Measurements from ENCODE around the gene NLRP6. TPM values are rescaled to one million over a fixed set of nuclear protein-coding genes. Genes with fewer than 3 reads are reported as not detected.
"Not testable (repeated sequence)": the region's sequence is repeated elsewhere in the genome, so short reads cannot be mapped to it uniquely, and the experiment has no call there.

The NLRP6 gene
- total and polyA plus RNA-seq, 2 donors (not counting 1 experiment from before 2014, with no cell fraction given): 1.4 to 2.7 TPM

DNA sequence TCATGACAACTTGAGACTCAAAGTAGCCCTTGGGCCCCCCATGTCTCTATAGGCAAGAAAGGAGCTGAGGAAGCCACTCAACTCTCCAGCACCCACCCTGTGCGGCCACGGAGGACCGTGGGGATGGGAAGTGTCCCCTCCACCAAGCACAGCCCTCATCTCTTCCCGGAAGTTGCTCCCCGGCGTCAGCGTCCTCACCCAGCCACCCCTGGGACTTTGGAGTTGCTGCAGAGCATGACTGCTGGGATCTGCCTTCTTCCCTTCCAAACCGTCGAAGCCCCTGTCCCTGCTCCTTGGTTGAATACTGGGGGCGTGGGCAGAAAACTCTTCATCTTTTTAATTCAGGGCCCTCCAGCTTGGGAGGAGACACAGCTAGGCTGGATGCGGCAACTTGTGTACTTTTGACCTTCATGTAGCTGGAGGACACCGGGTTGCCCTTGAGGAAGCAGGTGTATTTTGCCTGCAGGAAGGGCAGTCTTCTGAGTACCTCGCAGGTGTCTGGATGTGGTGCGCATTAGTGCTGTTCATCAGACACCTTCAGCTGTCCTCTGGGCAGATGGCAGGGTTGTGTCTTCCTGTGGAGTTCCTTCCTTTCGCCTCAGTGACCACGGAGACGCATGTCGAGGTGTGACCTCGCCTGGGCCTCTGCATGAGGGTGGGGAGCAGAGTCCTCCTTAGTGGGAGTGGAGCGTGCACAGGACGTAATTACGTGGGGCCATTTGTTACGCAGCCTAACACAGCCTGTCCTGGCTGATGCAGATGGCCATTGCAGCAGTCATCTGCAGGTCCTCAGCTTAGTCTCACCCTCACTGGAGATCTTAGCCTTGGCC lies 54.7 kb downstream of the NLRP6 start:
- ChIA-PET CTCF (interaction anchor here (0.6 to 1.1 kb wide), 2 partner anchors 20 to 81 kb away, joined by 3 read pairs; no protein-coding TSS in a partner anchor), POLR2A (no interaction called here)
- Histone ChIP-seq H2AFZ (ENCODE audit: insufficient read depth, low read depth, low read length, poor library complexity, severe bottlenecking) (no peak overlapping the region), H3K27ac (ENCODE audit: low read length in 2 of 2) (no peak overlapping the region), H3K27me3 (replicated peaks in 1 of 4; ENCODE audit: control extremely low read depth in 1 of 4, control insufficient read depth in 3 of 4, insufficient read depth in 4 of 4, low read length in 3 of 4) (no peaks in the 10 kb centered on the region), H3K79me2 (ENCODE audit: control insufficient read depth, insufficient read depth, low read length) (no peaks in the 10 kb centered on the region), H3K4me1 (ENCODE audit: control insufficient read depth in 2 of 2, insufficient read depth in 2 of 2, low read length in 2 of 2) (peaks cover 13 to 34% of the 10 kb centered on the region in 2 donors), H4K20me1 (ENCODE audit: control insufficient read depth, insufficient read depth, low read length, poor library complexity, severe bottlenecking) (no peaks in the 10 kb centered on the region), H3K4me2 (replicated peaks; ENCODE audit: low read depth, low read length, poor library complexity, severe bottlenecking) (no peak overlapping the region), H3K4me3 (ENCODE audit: control extremely low read depth in 1 of 5, extremely low read depth in 1 of 5, insufficient read depth in 1 of 5, low read depth in 2 of 5, low read length in 4 of 5) (no peak overlapping the region), H3K9ac (ENCODE audit: low read length) (no peak overlapping the region), H3K36me3 (replicated peaks in 1 of 2; ENCODE audit: control extremely low read depth in 1 of 2, control insufficient read depth in 1 of 2, extremely low read depth in 1 of 2, insufficient read depth in 2 of 2, low read length in 1 of 2) (no peaks in the 10 kb centered on the region), H3K9me3 (ENCODE audit: control extremely low read depth in 1 of 3, control insufficient read depth in 2 of 3, insufficient read depth in 1 of 3, low read length in 2 of 3) (peaks cover 0 to 13% (median 0%) of the 10 kb centered on the region in 3 donors)
- Mint-ChIP-seq H3K27ac (no peak overlapping the region), H3K4me1 (peaks cover 35% of the 10 kb centered on the region), H3K27me3 (no peaks in the 10 kb centered on the region), H3K4me3 (no peak overlapping the region), H3K9me3 (ENCODE audit: insufficient read depth) (no peaks in the 10 kb centered on the region)
- 84% methylated on average over 21 of the region's 23 CpGs for WGBS (ENCODE audit: insufficient coverage)
- ATAC-seq (ENCODE audit: low read depth) (no peak), DNase-seq (no peak)
- TF ChIP-seq EZH2 (IDR thresholded peaks at IDR 0.05; ENCODE audit: borderline replicate concordance, insufficient read depth, low read depth, low read length, poor library complexity, severe bottlenecking): no peak
- TF ChIP-seq, protein P1, sequence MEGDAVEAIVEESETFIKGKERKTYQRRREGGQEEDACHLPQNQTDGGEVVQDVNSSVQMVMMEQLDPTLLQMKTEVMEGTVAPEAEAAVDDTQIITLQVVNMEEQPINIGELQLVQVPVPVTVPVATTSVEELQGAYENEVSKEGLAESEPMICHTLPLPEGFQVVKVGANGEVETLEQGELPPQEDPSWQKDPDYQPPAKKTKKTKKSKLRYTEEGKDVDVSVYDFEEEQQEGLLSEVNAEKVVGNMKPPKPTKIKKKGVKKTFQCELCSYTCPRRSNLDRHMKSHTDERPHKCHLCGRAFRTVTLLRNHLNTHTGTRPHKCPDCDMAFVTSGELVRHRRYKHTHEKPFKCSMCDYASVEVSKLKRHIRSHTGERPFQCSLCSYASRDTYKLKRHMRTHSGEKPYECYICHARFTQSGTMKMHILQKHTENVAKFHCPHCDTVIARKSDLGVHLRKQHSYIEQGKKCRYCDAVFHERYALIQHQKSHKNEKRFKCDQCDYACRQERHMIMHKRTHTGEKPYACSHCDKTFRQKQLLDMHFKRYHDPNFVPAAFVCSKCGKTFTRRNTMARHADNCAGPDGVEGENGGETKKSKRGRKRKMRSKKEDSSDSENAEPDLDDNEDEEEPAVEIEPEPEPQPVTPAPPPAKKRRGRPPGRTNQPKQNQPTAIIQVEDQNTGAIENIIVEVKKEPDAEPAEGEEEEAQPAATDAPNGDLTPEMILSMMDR (IDR thresholded peaks at IDR 0.05): no peak
- intact Hi-C loops (cut with micrococcal nuclease): no loop called here

DNA sequence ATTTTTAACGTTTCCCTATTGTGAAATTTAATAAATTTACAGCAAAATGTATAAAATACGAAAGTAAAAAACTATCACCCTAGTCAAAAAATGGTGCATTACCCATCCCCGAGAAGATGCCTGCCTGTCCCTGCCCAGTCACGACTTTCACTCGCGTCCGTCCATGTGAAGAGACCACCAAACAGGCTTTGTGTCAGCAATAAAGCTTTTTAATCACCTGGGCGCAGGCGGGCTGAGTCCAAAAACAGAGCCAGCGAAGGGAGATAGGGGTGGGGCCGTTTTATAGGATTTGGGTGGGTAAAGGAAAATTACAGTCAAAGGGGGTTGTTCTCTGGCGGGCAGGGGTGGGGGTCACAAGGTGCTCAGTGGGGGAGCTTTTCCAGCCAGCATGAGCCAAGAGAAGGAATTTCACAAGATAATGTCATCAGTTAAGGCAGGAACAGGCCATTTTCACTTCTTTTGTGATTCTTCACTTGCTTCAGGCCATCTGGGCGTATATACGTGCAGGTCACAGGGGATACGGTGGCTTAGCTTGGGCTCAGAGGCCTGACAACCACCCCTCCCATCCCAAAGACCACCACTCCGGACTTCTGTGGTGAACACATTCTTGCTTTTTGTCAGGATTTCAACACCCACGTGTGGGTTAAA lies 55.5 kb downstream of the NLRP6 start:
- intact Hi-C loops (cut with micrococcal nuclease); H3K27me3 Mint-ChIP-seq; H3K27ac ChIP-seq (ENCODE audit: low read length in 2 of 2); H3K4me3 Mint-ChIP-seq; POLR2A ChIA-PET; H3K4me2 ChIP-seq (replicated peaks; ENCODE audit: low read depth, low read length, poor library complexity, severe bottlenecking); DNase-seq; H3K36me3 ChIP-seq (replicated peaks in 1 of 2; ENCODE audit: control extremely low read depth in 1 of 2, control insufficient read depth in 1 of 2, extremely low read depth in 1 of 2, insufficient read depth in 2 of 2, low read length in 1 of 2); H3K4me3 ChIP-seq (ENCODE audit: control extremely low read depth in 1 of 5, extremely low read depth in 1 of 5, insufficient read depth in 1 of 5, low read depth in 2 of 5, low read length in 4 of 5); H3K9me3 Mint-ChIP-seq (ENCODE audit: insufficient read depth); H2AFZ ChIP-seq (ENCODE audit: insufficient read depth, low read depth, low read length, poor library complexity, severe bottlenecking); H3K79me2 ChIP-seq (ENCODE audit: control insufficient read depth, insufficient read depth, low read length); H3K27me3 ChIP-seq (replicated peaks in 1 of 4; ENCODE audit: control extremely low read depth in 1 of 4, control insufficient read depth in 3 of 4, insufficient read depth in 4 of 4, low read length in 3 of 4); H3K9ac ChIP-seq (ENCODE audit: low read length); ATAC-seq (ENCODE audit: low read depth); H3K27ac Mint-ChIP-seq; H4K20me1 ChIP-seq (ENCODE audit: control insufficient read depth, insufficient read depth, low read length, poor library complexity, severe bottlenecking): not testable (repeated sequence)
- Histone ChIP-seq H3K9me3 (ENCODE audit: control extremely low read depth in 1 of 3, control insufficient read depth in 2 of 3, insufficient read depth in 1 of 3, low read length in 2 of 3) (peaks cover 0 to 13% (median 0%) of the 10 kb centered on the region in 3 donors), H3K4me1 (ENCODE audit: control insufficient read depth in 2 of 2, insufficient read depth in 2 of 2, low read length in 2 of 2) (peaks cover 13 to 32% of the 10 kb centered on the region in 2 donors)
- WGBS (ENCODE audit: insufficient coverage): 93% methylated on average over 14 of the region's 17 CpGs
- peaks cover 32% of the 10 kb centered on the region for H3K4me1 Mint-ChIP-seq
- CTCF ChIA-PET: interaction anchor here (1.5 kb wide), 1 partner anchor 14 kb away, joined by 4 read pairs; no protein-coding TSS in a partner anchor

All from B cell (primary cell).